ENCODE results near the gene PLEKHA4. TPM values are rescaled to one million over a fixed set of nuclear protein-coding genes. Genes with fewer than 3 reads are reported as not detected.

Gene PLEKHA4
- total RNA-seq, 4 donors from 2014 or later = 11.4 to 29.2 (median 18.1) TPM

GRCh38 chr19:48805452-48805851 is 63.0 kb downstream of the PLEKHA4 start:
- Histone ChIP-seq H3K27ac (no peak overlapping the region), H3K9me3 (no peaks in the 10 kb centered on the region), H3K36me3 (peaks cover 0 to 49% of the 10 kb centered on the region in 2 donors), H3K4me3 (no peak overlapping the region), H3K27me3 (no peaks in the 10 kb centered on the region), H3K4me1 (peaks cover 0 to 35% (median 3%) of the 10 kb centered on the region in 3 donors)
- 76 to 84% methylated on average over 4 to 8 of the region's 15 CpGs for WGBS, 2 donors (ENCODE audit: low coverage in 1 of 2)
- no peak for TF ChIP-seq EP300 (IDR thresholded peaks at IDR 0.05)
- no peak for ATAC-seq

GRCh38 chr19:48804496-48804895 is 63.9 kb downstream of the PLEKHA4 start:
- 67 to 79% methylated on average over 5 to 7 of the region's 8 CpGs for WGBS, 2 donors (ENCODE audit: low coverage in 1 of 2)
- TF ChIP-seq POLR2A (IDR thresholded peaks at IDR 0.05) = no peak
- TF ChIP-seq EP300 (IDR thresholded peaks at IDR 0.05) = no peak
- TF ChIP-seq POLR2AphosphoS5 (IDR thresholded peaks at IDR 0.05) = no peak
- TF ChIP-seq CTCF (IDR thresholded peaks at IDR 0.05) = no peak
- ATAC-seq = no peak

GRCh38 chr19:48802623-48803022 is 65.8 kb downstream of the PLEKHA4 start:
- no peak for ATAC-seq
- WGBS, 2 donors (ENCODE audit: low coverage in 1 of 2) = 80 to 100% methylated on average over 1 of the region's 2 CpGs

More at GRCh38 chr19:48804496-48804895, 63.9 kb downstream of the PLEKHA4 start:
- Histone ChIP-seq H3K4me3 (no peak overlapping the region), H3K36me3 (peaks cover 0 to 59% of the 10 kb centered on the region in 2 donors), H3K4me1 (peaks cover 0 to 25% (median 0%) of the 10 kb centered on the region in 3 donors), H3K27me3 (no peaks in the 10 kb centered on the region), H3K9me3 (no peaks in the 10 kb centered on the region), H3K27ac (no peak overlapping the region)

GRCh38 chr19:48799358-48800300 is 68.8 kb downstream of the PLEKHA4 start:
- Histone ChIP-seq H3K36me3 (peaks cover 0 to 63% of the 10 kb centered on the region in 2 donors), H3K27ac (no peak overlapping the region), H3K9me3 (no peaks in the 10 kb centered on the region), H3K27me3 (no peaks in the 10 kb centered on the region), H3K4me3 (no peak overlapping the region), H3K4me1 (peaks cover 0 to 21% (median 11%) of the 10 kb centered on the region in 3 donors)
- 63 to 93% methylated on average over 3 to 4 of the region's 44 CpGs for WGBS, 2 donors (ENCODE audit: low coverage in 1 of 2)
- ATAC-seq = no peak
- TF ChIP-seq EP300 (IDR thresholded peaks at IDR 0.05) = no peak
- TF ChIP-seq POLR2A (IDR thresholded peaks at IDR 0.05) = no peak

More at GRCh38 chr19:48802623-48803022, 65.8 kb downstream of the PLEKHA4 start:
- peaks cover 0 to 71% of the 10 kb centered on the region in 2 donors for H3K36me3 ChIP-seq
- TF ChIP-seq EP300 (IDR thresholded peaks at IDR 0.05) (no peak), POLR2A (IDR thresholded peaks at IDR 0.05) (no peak), POLR2AphosphoS5 (IDR thresholded peaks at IDR 0.05) (no peak), CTCF (IDR thresholded peaks at IDR 0.05) (no peak)
- H3K27me3 ChIP-seq = no peaks in the 10 kb centered on the region
- H3K27ac ChIP-seq = no peak overlapping the region
- no peak overlapping the region for H3K4me3 ChIP-seq
- H3K4me1 ChIP-seq = peaks cover 0 to 10% (median 0%) of the 10 kb centered on the region in 3 donors
- no peaks in the 10 kb centered on the region for H3K9me3 ChIP-seq

GRCh38 chr19:48798937-48799336 is 69.5 kb downstream of the PLEKHA4 start:
- H3K4me1 ChIP-seq = peaks cover 0 to 24% (median 14%) of the 10 kb centered on the region in 3 donors
- H3K9me3 ChIP-seq = no peaks in the 10 kb centered on the region
- no peak for TF ChIP-seq POLR2AphosphoS5 (IDR thresholded peaks at IDR 0.05)
- no peak for TF ChIP-seq POLR2A (IDR thresholded peaks at IDR 0.05)
- TF ChIP-seq EP300 (IDR thresholded peaks at IDR 0.05) = no peak
- TF ChIP-seq CTCF (IDR thresholded peaks at IDR 0.05) = no peak
- no peak overlapping the region for H3K27ac ChIP-seq
- ATAC-seq = no peak
- no peaks in the 10 kb centered on the region for H3K27me3 ChIP-seq
- WGBS, 2 donors (ENCODE audit: low coverage in 1 of 2) = no CpG with 5 or more reads among the region's 6 CpGs
- H3K4me3 ChIP-seq = no peak overlapping the region
- peaks cover 0 to 58% of the 10 kb centered on the region in 2 donors for H3K36me3 ChIP-seq

Measured in gastroesophageal sphincter (tissue), 4 donors.